Fibroblast of mammary gland (primary cell): ENCODE measurements around the gene HHATL.

ENCODE experiments used
- DNase-seq: peaks from one replicate; pipeline ENCODE4 v3.0.0-alpha.2; 2010; ENCODE audit warnings: low read depth
- H3K4me3 ChIP-seq: 2 replicates; pipeline ENCODE4 v1.5.1; 2011; ENCODE audit warnings: low read depth, mild to moderate bottlenecking, low read length, moderate library complexity; ENCODE audit not compliant: control insufficient read depth
- CTCF ChIP-seq: conservative IDR thresholded peaks from 2 replicates; pipeline ENCODE4 v1.5.1; 2011; ENCODE audit warnings: low read depth, low read length, inconsistent platforms; ENCODE audit not compliant: control insufficient read depth, insufficient read depth

The HHATL gene

GRCh38 chr3:42720126-42720525 lies 17.5 kb upstream of the HHATL start:
- TF ChIP-seq CTCF = no peak
- no peak overlapping the region for H3K4me3 ChIP-seq
- DNase-seq = no peak

GRCh38 chr3:42719002-42719401 lies 16.4 kb upstream of the HHATL start:
- DNase-seq = no peak
- no peak for TF ChIP-seq CTCF
- no peak overlapping the region for H3K4me3 ChIP-seq

- H3K4me3 ChIP-seq = no peak overlapping the region
- no peak for DNase-seq
These were observed 15.7 kb upstream of the HHATL start for GRCh38 chr3:42718338-42718737.

GRCh38 chr3:42717306-42717705 lies 14.7 kb upstream of the HHATL start:
- no peak for TF ChIP-seq CTCF
- no peak for DNase-seq
- H3K4me3 ChIP-seq = no peak overlapping the region

More at GRCh38 chr3:42718338-42718737, 15.7 kb upstream of the HHATL start:
- no peak for TF ChIP-seq CTCF

GRCh38 chr3:42714171-42714852 lies 11.7 kb upstream of the HHATL start:
- no peak for DNase-seq
- no peak for TF ChIP-seq CTCF
- H3K4me3 ChIP-seq = no peak overlapping the region

GRCh38 chr3:42713747-42714146 lies 11.1 kb upstream of the HHATL start:
- DNase-seq = no peak
- TF ChIP-seq CTCF = no peak
- no peak overlapping the region for H3K4me3 ChIP-seq
